Chondrocyte (in vitro differentiated cells): ENCODE measurements around the gene CCDC90B. TPM values are rescaled to one million over a fixed set of nuclear protein-coding genes. Genes with fewer than 3 reads are reported as not detected.

Experiments
- DNase-seq: peaks from one replicate; pipeline ENCODE4 v3.0.0; 2021; ENCODE audit warnings: mixed read lengths, low spot score
- H3K27ac Mint-ChIP-seq: one replicate; pipeline ENCODE4 v1.8.0; 2021; ENCODE audit warnings: mild to moderate bottlenecking, moderate library complexity, mixed read lengths; ENCODE audit not compliant: unreplicated experiment
- H3K27me3 Mint-ChIP-seq: 2 replicates; pipeline ENCODE4 v1.8.0; 2021; ENCODE audit warnings: low read depth, mixed read lengths
- H3K36me3 Mint-ChIP-seq: 2 replicates; pipeline ENCODE4 v1.8.0; 2021; ENCODE audit warnings: low read depth, mixed read lengths
- H3K4me1 Mint-ChIP-seq: 2 replicates; pipeline ENCODE4 v1.8.0; 2021; ENCODE audit warnings: low read depth, mild to moderate bottlenecking, mixed read lengths
- H3K4me3 Mint-ChIP-seq: one replicate; pipeline ENCODE4 v1.8.0; 2021; ENCODE audit warnings: mild to moderate bottlenecking, moderate library complexity, mixed read lengths; ENCODE audit not compliant: unreplicated experiment
- H3K9me3 Mint-ChIP-seq: 2 replicates; pipeline ENCODE4 v1.8.0; 2021; ENCODE audit warnings: low read depth, mixed read lengths
- total RNA-seq: library from RNA; stranded (reverse); gene quantifications from 3 replicates; pipeline ENCODE4 v1.2.1, GENCODE V29; 2021
- TF ChIP-seq, protein P1 (sequence below): fragments of 200-600 bp; sonication (generic); IDR thresholded peaks from 2 replicates; pipeline ENCODE4 v1.5.0; 2021; ENCODE audit warnings: antibody characterized with exemption, mild to moderate bottlenecking, moderate library complexity

Gene CCDC90B
- total RNA-seq, 1 donor from 2014 or later = 38.7 TPM

DNA sequence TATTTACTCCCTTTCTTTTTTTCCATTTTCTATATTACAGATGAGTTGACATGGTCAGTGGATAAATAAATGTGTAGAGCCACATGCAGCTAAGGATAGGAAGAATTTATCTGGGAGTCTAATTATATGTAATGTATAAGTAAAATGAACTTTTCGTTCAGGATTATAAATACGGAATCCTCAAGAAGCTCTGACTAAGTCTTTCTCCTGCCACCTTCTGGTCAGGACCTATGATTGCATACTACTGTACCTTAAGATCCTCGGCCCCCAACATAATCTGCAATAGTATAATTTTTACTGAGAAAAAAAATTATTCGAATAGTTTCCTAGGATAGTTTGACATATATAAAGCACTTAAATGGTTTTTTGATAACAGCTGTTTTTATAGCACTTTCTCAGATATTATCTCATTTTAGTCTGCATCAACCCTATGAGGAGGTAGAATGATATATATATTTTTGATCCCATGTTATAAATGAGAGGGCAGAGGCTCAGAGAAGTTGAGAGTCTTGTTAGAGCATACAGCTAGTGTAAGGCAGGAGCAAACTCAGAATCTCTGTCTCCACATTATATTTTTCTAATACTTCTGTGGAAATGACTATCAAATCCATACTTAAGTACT lies 36.1 kb downstream of the CCDC90B start:
- Mint-ChIP-seq H3K27me3 (no peaks in the 10 kb centered on the region), H3K4me3 (no peak overlapping the region), H3K9me3 (no peaks in the 10 kb centered on the region), H3K36me3 (peaks cover 1% of the 10 kb centered on the region), H3K4me1 (peaks cover 3% of the 10 kb centered on the region), H3K27ac (no peak overlapping the region)
- DNase-seq = no peak
- TF ChIP-seq, protein P1, sequence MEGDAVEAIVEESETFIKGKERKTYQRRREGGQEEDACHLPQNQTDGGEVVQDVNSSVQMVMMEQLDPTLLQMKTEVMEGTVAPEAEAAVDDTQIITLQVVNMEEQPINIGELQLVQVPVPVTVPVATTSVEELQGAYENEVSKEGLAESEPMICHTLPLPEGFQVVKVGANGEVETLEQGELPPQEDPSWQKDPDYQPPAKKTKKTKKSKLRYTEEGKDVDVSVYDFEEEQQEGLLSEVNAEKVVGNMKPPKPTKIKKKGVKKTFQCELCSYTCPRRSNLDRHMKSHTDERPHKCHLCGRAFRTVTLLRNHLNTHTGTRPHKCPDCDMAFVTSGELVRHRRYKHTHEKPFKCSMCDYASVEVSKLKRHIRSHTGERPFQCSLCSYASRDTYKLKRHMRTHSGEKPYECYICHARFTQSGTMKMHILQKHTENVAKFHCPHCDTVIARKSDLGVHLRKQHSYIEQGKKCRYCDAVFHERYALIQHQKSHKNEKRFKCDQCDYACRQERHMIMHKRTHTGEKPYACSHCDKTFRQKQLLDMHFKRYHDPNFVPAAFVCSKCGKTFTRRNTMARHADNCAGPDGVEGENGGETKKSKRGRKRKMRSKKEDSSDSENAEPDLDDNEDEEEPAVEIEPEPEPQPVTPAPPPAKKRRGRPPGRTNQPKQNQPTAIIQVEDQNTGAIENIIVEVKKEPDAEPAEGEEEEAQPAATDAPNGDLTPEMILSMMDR = peak; percentile 90

DNA sequence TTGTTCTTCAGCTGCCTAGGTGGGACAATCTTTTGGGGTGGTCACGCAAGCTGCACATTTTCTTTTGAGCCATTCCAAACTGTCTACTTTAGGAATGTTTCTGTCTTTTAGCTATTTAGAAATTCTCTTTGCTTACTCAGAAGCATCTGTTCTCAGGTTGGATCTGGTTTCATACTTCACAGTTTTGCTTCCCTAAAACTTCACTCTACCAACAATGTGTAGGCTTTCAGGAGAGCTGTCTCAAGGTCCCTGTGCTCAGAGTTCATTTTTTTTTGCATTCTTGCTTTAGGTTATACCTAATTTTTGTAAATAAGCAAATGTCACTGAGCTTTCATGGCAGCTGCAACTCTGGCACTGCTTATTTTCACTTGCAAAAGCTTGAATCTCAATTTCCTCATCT lies 36.7 kb downstream of the CCDC90B start:
- Mint-ChIP-seq H3K36me3 (peaks cover 1% of the 10 kb centered on the region), H3K27me3 (no peaks in the 10 kb centered on the region), H3K27ac (no peak overlapping the region), H3K4me1 (peaks cover 3% of the 10 kb centered on the region), H3K9me3 (no peaks in the 10 kb centered on the region), H3K4me3 (no peak overlapping the region)
- TF ChIP-seq, protein P1 = no peak
- DNase-seq = no peak

DNA sequence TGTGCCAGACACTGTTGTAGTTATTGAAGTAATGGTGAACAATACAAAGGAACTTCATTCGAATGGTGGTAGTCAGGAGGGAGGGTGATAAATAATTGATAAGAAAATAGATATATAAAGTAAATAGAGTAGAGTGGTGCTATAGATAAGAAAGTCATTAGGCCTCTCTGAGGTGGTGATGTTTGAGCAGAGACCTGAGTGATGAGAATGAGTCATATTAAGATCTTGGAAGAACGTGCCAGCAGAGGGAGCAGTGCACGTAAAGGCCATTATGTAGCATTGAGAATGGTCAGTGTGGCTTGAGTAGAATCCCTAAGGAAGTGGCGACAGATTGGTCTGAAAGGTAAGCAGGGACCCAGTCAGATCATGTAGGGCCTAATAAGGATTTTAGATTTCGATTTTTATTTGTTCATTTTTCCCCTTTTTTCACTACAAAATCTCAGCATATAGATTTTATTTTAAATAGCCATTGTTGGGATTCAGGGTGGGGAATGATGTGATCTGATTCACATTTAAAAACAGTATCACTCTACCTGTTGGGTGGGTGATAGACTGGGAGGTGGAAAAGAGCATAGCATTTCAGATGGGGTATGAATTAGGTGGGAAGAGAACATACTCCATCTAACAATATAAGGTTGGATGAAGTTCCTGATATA lies 44.7 kb downstream of the CCDC90B start:
- TF ChIP-seq, protein P1 = peak; percentile 79
- no peak overlapping the region for H3K4me3 Mint-ChIP-seq
- H3K4me1 Mint-ChIP-seq = peaks cover 8% of the 10 kb centered on the region
- no peak overlapping the region for H3K27ac Mint-ChIP-seq
- H3K36me3 Mint-ChIP-seq = peaks cover 6% of the 10 kb centered on the region
- no peaks in the 10 kb centered on the region for H3K9me3 Mint-ChIP-seq
- DNase-seq = no peak
- H3K27me3 Mint-ChIP-seq = no peaks in the 10 kb centered on the region

DNA sequence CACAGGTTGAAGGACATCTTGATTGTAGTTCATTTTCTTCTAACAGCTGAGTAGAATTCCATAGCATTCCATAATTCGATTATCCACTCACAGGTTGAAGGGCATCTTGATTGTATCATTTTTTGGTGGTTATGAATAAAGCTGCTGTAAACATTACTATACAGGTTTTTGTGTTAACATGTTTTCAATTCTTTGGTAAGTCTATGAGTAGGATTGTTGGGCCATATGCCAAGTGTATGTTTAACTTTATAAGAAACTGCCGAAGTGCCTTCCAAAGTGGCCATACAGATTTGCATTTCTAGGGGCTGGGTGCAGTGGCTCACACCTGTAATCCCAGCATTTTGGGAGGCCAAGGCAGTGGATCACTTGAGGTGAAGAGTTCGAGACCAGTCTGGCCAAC lies 48.1 kb downstream of the CCDC90B start:
- H3K4me3 Mint-ChIP-seq = no peak overlapping the region
- peaks cover 15% of the 10 kb centered on the region for H3K4me1 Mint-ChIP-seq
- TF ChIP-seq, protein P1 = no peak
- no peak for DNase-seq
- no peaks in the 10 kb centered on the region for H3K9me3 Mint-ChIP-seq
- no peak overlapping the region for H3K27ac Mint-ChIP-seq
- H3K36me3 Mint-ChIP-seq = peaks cover 9% of the 10 kb centered on the region
- H3K27me3 Mint-ChIP-seq = no peaks in the 10 kb centered on the region

DNA sequence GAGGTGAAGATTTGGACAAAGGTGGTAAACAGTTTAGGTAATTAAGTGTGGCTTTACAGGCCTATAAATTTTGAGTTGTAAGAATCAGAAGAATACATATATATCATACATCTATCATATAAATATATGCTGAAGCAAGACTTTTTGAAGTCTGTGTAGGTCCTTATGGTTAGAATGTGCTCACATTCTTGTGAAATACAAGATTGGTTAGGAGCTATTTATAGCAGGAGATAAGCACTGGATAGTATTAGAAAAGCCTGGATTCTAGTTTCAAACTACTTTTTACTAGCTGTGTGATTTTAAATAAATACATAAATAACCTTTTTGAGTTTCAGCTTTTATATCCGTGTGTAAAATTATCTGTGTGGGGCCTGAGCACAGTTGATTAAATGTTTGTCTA lies 50.3 kb downstream of the CCDC90B start:
- TF ChIP-seq, protein P1 = no peak
- peaks cover 11% of the 10 kb centered on the region for H3K36me3 Mint-ChIP-seq
- H3K27ac Mint-ChIP-seq = no peak overlapping the region
- H3K4me1 Mint-ChIP-seq = peaks cover 9% of the 10 kb centered on the region
- no peaks in the 10 kb centered on the region for H3K27me3 Mint-ChIP-seq
- no peak for DNase-seq
- H3K4me3 Mint-ChIP-seq = no peak overlapping the region
- no peaks in the 10 kb centered on the region for H3K9me3 Mint-ChIP-seq
